RWPE2 (cell line): ENCODE results near the gene RGS9BP.
"Not testable (repeated sequence)": the region's sequence is repeated elsewhere in the genome, so short reads cannot be mapped to it uniquely, and the experiment has no call there.

ENCODE experiments used
- ATAC-seq: fragments of 200-7000 bp; cut with Tn5 transposase; 3 replicates; pipeline ENCODE4 v1.9.1; 2021; ENCODE audit warnings: low read depth
- DNase-seq: peaks from one replicate; pipeline ENCODE4 v3.0.0-alpha.2; 2020; ENCODE audit warnings: low spot score
- H3K27ac ChIP-seq: fragments of 450-650 bp; 2 replicates; pipeline ENCODE4 v1.5.1; 2017; ENCODE audit warnings: mild to moderate bottlenecking; ENCODE audit not compliant: poor library complexity, severe bottlenecking
- H3K27me3 ChIP-seq: fragments of 250-450 bp; sonication (Bioruptor Pico); 2 replicates; pipeline ENCODE4 v1.5.1; 2021; ENCODE audit warnings: mild to moderate bottlenecking, moderate library complexity; ENCODE audit not compliant: insufficient read depth, poor library complexity, severe bottlenecking
- H3K36me3 ChIP-seq: fragments of 250-450 bp; sonication (Bioruptor Pico); 2 replicates; pipeline ENCODE4 v1.5.1; 2020; ENCODE audit warnings: low read depth, mild to moderate bottlenecking, moderate library complexity
- H3K4me1 ChIP-seq: fragments of 250-450 bp; sonication (Bioruptor Pico); 2 replicates; pipeline ENCODE4 v1.5.1; 2021; ENCODE audit warnings: mild to moderate bottlenecking, moderate library complexity; ENCODE audit not compliant: insufficient read depth, poor library complexity, severe bottlenecking
- H3K4me3 ChIP-seq: fragments of 250-450 bp; sonication (Bioruptor Pico); 2 replicates; pipeline ENCODE4 v1.5.1; 2021; ENCODE audit warnings: mild to moderate bottlenecking, moderate library complexity; ENCODE audit not compliant: severe bottlenecking
- H3K9me3 ChIP-seq: fragments of 250-450 bp; sonication (Bioruptor Pico); 2 replicates; pipeline ENCODE4 v1.5.1; 2021; ENCODE audit warnings: mild to moderate bottlenecking, moderate library complexity; ENCODE audit not compliant: severe bottlenecking
- CTCF ChIP-seq: fragments of 450-650 bp; IDR thresholded peaks from one replicate; pipeline ENCODE4 v1.5.1; 2017; ENCODE audit warnings: mild to moderate bottlenecking, moderate library complexity; ENCODE audit not compliant: poor library complexity, severe bottlenecking

The RGS9BP gene

GRCh38 chr19:32647361-32647760, 28.3 kb upstream of the RGS9BP start:
- ATAC-seq (no peak), DNase-seq (no peak)
- Histone ChIP-seq H3K27me3 (no peaks in the 10 kb centered on the region), H3K9me3 (no peaks in the 10 kb centered on the region), H3K4me3 (no peak overlapping the region), H3K4me1 (no peaks in the 10 kb centered on the region), H3K27ac (no peak overlapping the region), H3K36me3 (peaks cover 45% of the 10 kb centered on the region)
- TF ChIP-seq CTCF, result no peak

- no peak for TF ChIP-seq CTCF
- H3K27ac ChIP-seq, result no peak overlapping the region
- H3K36me3 ChIP-seq, result peaks cover 29% of the 10 kb centered on the region
- no peaks in the 10 kb centered on the region for H3K4me1 ChIP-seq
- no peaks in the 10 kb centered on the region for H3K9me3 ChIP-seq
- no peaks in the 10 kb centered on the region for H3K27me3 ChIP-seq
- DNase-seq (no peak), ATAC-seq (no peak)
- no peak overlapping the region for H3K4me3 ChIP-seq
These were observed 25.9 kb upstream of the RGS9BP start for GRCh38 chr19:32649751-32650150.

- Histone ChIP-seq H3K36me3 (peaks cover 38% of the 10 kb centered on the region), H3K9me3 (no peaks in the 10 kb centered on the region), H3K4me1 (no peaks in the 10 kb centered on the region), H3K27ac (no peak overlapping the region), H3K4me3 (no peak overlapping the region), H3K27me3 (no peaks in the 10 kb centered on the region)
- no peak for DNase-seq
- TF ChIP-seq CTCF, result no peak
- ATAC-seq, result no peak
These were observed 25.0 kb upstream of the RGS9BP start for GRCh38 chr19:32650671-32651070.

GRCh38 chr19:32651729-32652140, 23.9 kb upstream of the RGS9BP start:
- Histone ChIP-seq H3K36me3 (peaks cover 31% of the 10 kb centered on the region), H3K27me3 (no peaks in the 10 kb centered on the region), H3K4me3 (no peak overlapping the region), H3K9me3 (no peaks in the 10 kb centered on the region), H3K4me1 (no peaks in the 10 kb centered on the region), H3K27ac (no peak overlapping the region)
- no peak for TF ChIP-seq CTCF
- DNase-seq (no peak), ATAC-seq (no peak)

GRCh38 chr19:32652331-32652730, 23.3 kb upstream of the RGS9BP start:
- not testable (repeated sequence) for DNase-seq, H3K4me1 ChIP-seq, H3K27ac ChIP-seq, H3K27me3 ChIP-seq, ATAC-seq, H3K4me3 ChIP-seq, H3K9me3 ChIP-seq
- peaks cover 25% of the 10 kb centered on the region for H3K36me3 ChIP-seq
